GM19193 (cell line): ENCODE data around the gene SIK3.
A peak's percentile ranks its signal among the peaks of the same experiment; 100 is the strongest.

Experiments used
- POLR2A ChIP-seq: IDR thresholded peaks from 4 replicates; pipeline ENCODE4 v1.6.1; 2011; ENCODE audit not compliant: insufficient read depth, insufficient read length; ENCODE audit errors: extremely low read depth

SIK3 gene

DNA sequence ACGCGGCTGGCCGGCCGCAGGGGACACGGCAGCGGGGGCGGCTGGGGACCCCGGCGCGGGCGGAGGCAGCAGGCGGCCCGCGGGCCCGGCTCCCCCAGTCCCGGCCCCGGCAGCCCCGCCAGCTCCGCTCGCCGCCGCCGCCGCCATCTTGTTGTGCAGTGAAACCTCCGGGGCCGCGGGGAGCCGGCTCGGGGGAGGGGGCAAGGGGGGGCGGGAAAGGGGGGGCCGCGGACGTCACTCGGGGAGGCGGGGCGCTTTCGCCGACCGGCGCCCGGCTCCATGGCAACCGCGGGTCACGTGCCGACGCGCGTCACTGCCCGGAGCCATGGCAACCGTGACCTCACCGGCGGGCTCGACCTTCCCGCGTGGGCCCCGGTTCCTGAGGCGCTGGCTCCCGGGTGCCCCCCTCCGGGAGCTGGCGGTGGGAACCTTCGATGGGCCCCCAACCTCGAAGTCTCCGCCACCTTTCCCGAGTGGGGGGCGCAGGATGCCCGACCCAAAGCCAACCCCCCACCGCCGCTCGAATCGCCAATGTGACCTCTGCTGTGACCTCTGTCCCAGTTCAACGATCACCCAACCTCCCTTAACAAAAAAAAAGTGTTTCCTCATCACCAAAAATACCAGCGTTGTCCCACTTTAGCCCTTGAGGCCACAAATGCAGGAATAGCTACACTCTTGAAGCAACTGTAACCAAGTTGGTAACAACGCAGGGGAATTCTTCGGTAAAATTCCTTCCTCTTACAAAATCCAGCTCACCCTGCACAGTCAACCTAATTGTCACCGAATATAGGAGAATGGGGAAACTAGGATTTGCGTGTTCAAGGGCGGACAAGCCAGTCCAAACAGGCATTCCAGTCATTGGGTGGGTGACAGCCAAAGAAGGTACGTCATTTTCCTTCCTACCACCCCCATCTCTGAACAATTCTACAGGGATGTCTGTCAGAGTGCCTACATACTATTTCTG lies at the start of gene SIK3:
Gene SIK3 (minus strand): TSS at position 160 of the 964 bp plus-strand sequence. CDS start 13 bp downstream, at position 147.
- no peak for TF ChIP-seq POLR2A

DNA sequence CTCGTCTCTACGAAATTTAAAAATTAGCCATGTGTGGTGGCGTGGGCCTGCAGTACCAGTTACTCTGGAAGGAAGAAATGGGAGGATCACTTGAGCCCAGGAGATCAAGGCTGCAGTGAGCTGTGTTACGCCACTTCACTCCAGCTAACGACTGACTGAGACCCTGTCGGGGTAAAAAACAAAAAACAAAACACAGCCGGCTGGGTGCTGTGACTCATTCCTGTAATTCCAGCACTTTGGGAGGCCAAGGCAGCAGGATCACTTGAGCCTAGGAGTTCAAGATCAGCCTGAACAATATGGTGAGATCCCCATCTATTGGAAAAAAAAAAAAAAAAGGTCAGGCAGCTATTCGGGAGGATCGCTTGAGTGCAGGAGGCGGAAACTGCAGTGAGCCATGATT lies 48.3 kb upstream of the SIK3 start:
- TF ChIP-seq POLR2A: no peak

DNA sequence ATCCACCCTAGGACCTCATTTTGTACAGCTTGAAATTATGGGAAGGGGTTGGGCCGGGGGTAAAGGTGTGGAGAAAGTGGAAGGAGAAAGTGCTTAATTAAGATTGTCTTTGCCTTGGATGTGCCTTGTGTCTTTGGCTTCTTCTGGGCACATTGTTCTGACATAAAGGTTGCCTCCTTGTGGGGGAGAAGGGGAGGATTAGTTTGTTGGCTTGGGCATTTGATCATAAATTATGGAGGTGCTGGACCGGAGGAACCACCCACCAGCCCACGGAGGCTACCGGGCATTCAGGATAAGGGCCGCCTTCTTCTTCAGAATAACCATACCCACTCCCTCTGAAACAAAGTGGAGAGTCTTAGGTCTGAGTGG lies 47.1 kb upstream of the SIK3 start:
- TF ChIP-seq POLR2A: no peak

DNA sequence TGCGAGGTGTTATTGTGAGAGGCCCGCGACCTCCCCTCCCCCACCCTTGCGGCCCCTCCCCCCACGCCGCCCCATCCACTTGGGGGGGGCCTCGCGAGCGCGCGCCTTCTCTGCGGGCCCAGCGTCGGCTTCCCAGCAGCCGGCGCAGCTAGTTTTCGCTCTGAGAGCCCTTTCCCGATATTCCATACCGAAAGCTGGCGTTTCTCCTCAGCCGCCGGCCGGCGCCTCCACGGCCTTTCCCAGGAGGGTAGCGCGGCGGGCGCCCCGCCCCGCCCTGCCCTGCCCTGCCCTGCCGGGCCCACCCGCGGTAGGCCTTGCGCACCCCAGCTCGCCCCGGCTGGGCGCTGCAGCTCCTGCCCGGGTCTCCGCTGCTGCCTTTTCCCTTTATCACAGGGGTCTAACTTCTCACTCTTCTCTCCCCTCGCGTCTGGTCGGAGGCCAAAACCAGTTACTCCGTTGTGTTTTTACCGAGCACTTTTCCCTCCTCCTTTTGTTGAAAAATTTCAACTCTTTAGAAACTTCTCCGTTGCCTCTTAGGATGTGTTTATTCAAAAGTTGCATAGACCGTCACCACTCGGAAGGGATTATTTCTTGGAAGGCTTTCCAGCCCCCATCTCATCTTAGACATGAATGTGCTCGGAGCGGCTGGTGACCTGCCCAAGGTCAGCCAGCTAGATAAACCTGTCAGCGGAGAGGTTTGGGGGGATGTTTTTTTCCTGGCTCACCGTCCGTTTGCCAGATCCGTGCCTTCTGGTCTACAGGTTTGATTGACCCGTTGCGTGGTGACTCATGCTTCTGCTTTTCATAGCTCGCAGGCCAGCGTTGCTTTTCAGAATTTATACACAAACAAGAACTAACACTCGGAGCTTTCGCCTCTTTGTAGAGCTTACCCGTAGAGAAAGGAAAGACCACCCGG lies 46.5 kb upstream of the SIK3 start:
- peak; percentile 29 for TF ChIP-seq POLR2A

DNA sequence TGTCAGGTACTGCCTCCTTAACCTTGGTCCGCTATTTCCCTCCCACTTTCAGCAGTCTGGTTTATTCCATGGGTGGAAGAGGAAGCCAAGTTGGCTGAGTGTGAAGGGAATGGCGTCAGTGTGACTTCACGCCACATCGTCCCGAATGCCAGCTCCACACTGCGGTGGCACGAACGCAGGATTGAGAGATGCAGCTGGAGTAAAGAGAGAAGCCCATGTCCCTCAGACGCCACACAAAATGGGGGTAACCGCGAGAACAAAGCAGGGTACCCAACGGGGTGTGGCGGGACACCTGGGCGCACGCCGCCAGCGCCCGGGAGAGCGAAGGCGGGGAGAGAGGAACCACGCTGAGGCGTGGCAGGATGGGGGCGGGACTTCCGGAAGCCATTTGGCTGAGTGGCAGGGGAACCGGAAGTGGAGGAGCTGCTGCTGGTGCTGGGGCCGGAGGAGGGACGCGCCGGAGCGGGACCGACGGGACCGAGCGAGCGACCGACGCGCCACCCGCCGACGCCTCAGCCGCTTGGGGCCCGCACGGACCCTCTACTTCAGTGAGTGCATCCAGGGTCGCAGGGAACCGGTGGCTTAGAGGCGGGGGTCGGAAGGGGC lies 45.7 kb upstream of the SIK3 start, which contains the start of gene PAFAH1B2:
Gene PAFAH1B2 (plus strand): TSS at position 417 of the 606 bp plus-strand sequence. CDS start 8,161 bp downstream, outside the sequence.
- TF ChIP-seq POLR2A: peak; percentile 73

DNA sequence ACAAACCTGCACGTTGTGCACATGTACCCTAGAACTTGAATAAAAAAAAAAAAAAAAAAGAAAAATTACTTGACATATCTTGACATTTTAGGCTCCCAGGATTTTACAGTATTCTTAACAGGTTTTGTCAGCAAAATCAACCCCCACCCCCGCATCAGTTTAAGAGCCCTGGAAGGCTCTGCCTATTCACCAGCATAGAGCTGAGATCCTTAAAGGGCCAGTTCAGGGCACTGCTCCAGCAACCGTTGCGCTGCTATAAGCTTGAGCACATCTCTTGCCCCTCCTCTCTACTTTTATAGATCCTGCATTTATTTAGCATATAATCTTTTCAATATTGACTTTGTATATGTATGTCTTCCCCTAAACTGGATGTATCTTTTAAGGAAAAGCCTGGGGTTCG lies 45.2 kb upstream of the SIK3 start:
- no peak for TF ChIP-seq POLR2A

DNA sequence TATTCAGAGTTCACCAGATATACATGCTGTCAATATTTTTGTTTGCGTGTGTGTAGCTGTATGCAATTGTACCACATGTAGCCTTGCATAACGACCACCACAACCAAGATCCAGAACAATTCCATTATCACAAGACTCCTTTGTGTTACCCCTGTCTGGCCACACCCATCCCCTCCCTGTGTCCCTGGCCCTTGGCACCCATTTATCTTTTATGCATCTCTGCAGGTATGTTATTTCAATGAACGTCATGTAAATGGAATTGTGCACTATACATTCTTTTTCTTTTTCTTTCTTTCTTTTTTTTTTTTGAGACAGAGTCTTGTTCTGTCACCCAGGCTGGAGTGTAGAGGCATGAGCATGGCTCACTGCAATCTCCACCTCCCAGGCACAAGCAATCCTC lies 36.2 kb upstream of the SIK3 start:
- TF ChIP-seq POLR2A: no peak

DNA sequence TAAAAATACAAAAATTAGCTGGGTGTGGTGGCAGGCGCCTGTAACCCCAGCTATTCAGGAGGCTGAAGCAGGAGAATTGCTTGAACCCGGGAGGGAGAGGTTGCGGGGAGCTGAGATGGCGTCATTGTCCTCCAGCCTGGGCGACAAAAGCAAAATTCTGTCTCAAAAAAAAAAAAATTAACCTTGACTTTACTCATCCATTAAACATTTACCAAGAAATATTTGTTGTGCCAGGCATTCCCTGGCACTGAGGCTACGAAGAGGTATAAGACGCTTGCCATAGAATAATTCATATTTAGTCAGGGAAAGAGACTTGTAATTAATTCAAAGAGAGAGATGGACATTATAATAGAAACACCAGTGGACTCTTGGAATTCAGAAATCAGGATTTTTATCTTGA lies 32.7 kb upstream of the SIK3 start:
- no peak for TF ChIP-seq POLR2A

DNA sequence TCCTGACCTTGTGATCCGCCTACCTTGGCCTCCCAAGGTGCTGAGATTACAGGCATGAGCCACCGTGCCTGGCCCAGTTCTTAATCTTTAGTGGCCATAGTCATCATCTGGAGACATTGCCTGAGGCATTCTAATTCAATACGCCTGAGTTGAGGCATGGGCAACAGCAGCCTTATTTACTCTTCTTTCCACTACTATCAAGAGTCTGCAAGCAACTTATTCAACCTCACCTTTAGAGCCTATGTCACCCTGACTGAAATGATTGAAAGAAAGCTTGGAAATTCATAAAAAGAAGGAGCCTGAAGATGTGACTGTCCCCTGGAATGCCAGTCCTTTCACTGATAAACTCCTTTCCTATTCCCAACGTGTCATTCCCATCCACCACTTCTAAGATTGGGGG lies 30.1 kb upstream of the SIK3 start:
- no peak for TF ChIP-seq POLR2A

DNA sequence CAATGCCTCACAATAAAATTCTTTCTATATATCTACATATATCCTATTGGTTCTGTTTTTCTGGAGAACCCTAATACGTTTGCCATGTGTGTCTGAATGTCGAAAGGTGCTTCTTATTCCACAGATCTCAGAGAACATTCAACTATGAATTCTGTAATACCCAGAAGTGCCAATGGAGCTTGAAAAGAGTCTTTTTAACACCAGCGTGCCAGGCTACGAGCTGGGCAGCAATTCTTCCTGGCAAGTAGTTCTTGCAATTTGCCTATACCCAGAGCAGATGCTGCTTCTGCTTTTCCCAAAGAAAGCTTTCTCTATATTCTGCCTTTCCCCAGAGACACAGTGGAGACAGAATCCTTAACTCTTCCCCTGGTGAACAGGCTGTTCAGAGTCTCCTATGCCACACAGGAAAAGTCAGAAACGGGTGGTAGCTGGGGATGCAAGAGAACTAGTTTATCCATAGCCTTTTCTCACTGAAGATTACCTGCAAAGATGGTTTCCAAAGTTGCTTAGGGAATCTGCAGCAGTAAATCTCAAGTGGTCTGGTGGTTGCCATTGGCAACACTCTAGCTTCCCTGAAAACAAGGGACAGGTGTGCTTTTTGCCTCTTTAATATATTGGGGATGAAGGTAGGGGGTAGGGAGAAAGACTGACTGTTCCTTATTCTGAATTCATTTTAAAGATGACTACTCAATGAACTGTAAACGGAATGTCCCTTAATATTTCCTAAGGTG lies 29.1 kb upstream of the SIK3 start:
- no peak for TF ChIP-seq POLR2A

DNA sequence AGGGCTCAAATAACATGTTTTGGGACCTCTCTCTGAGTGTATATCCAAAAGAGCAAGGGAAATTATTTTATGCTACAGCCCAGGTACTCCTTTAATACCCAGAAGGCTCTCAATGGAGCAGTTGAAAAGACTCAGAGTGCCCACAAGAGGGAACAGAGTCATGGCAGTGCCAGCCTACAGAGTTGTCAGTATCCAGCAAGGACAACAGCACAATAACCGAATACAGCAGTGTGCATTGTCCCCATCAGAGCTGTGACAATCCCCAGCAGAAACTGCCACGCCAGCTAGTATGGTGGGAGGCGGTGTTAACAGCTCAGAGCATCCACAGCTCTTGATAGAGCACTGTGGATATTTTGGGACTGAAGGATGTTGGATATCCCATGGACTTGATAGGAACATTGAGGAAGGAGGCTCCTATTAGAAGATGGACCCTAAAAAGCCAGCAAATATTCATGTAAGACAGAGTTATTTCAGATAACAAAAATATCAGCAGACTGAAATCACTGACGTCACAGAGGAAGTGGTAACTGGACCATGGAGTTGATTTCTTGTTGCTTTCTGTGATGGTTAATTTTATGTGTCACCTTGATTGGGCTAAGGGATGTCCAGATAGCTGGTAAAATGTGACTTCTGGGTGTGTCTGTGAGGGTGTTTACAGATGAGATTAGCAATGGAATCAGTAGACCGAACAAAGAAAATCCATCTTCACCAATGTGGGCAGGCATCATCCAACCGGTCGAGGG lies 28.2 kb upstream of the SIK3 start:
- TF ChIP-seq POLR2A: no peak

DNA sequence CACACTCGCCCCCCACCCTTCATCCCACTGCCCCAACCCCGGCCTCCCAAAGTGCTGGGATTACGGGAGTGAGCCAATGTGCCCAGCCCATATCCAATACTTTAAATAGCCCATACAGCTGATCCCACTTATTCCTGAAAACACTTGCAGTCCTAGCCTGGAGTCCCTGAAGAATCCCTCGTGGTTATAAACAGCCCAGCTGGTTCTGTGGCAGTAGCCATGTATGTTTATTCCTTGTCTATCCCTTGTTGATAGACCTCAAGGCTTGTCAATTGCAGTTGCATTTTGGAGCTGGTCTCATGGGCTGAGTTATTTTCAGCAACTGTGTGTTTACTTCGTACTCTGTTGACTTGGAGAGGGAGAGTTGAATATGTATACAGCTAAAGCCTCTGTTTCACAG lies 24.3 kb upstream of the SIK3 start:
- TF ChIP-seq POLR2A: no peak

DNA sequence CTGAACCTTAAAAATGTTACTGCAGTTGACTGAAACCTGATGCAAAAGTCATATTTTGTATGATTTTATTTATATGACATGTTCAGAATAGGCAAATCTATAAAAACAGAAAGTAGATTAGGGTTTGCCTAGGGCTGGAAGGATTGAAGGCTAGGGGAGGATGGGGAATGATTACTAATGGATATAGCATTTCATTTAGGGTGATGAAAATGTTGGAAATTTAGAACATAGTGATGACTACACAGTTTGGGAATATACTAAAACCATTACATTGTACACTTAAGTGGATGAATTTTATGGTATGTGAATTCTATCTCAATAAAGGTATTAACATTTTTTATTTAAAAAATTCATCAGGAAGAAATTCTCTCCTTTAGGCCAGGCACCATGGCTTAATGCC lies 22.9 kb upstream of the SIK3 start:
- TF ChIP-seq POLR2A: no peak

DNA sequence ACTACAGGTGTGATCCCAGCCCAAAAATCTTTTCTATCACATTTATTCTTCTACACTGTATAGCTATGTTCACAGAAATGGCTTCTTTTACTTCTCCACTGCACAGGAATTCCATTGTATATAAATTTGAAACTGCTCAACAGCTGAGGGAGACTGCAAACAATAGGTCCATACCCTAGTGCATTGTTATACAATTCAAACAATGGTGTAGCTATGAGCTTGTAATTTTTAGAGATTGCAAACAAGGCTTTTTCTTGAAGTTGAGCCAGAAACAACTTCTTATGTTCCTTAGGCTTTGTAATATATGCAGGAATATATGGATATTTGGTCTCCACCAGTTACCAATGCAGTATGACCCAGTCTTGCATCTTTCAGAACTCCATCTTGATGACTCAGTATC lies 19.5 kb upstream of the SIK3 start:
- TF ChIP-seq POLR2A: no peak
